NCI-H748 treated with DMSO at 0.1 percent for 48 hours (cell line): ENCODE data around the gene TMEM191B.
"Not testable (repeated sequence)": the region's sequence is repeated elsewhere in the genome, so short reads cannot be mapped to it uniquely, and the experiment has no call there.

Experiments
- DNase-seq: peaks from one replicate; lab custom pipeline; 2025; lab: John Stamatoyannopoulos, UW

The TMEM191B gene

DNA sequence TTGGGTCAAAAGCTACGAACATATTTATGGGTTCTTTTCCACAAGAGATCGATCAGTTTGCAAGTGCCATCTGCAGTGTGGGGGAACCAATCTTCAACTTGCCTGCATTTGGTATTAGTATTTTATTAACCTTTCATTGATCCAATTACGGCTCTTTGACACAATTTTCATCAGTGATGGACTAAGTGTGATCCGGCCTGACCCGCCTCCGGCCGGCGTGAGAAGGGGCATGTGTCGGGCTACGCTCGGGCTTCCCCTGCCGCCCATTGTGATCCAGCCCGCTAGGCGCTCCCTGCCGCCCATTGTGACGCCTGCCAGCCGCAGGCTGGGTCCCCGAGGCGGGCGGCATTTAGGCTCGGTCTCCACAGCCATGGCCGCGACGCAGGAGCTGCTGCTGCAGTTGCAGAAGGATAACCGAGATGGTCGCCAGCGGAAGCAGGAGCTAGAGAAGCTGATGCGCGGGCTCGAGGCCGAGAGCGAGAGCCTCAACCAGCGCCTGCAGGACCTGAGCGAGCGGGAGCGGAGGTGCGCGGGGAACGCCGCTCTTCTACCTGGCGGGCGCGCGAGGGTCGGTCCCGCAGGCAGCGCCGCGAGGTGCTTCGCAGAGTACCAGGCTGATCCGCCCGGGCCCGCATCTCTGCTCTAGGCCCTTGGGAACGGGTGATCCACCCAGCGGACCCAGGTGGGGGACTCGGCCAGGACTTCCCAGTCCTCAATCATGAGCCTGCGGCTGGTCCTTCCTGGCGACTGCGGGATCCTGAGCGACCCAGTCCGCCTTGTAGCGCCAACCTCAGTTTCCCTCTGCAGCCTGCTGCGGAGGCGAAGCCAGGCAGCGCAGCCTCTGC is at the start of gene TMEM191B:
TMEM191B (plus strand) TSS at position 51 of the 845 bp plus-strand sequence; CDS start at position 230, 179 bp downstream.
- DNase-seq = not testable (repeated sequence)

DNA sequence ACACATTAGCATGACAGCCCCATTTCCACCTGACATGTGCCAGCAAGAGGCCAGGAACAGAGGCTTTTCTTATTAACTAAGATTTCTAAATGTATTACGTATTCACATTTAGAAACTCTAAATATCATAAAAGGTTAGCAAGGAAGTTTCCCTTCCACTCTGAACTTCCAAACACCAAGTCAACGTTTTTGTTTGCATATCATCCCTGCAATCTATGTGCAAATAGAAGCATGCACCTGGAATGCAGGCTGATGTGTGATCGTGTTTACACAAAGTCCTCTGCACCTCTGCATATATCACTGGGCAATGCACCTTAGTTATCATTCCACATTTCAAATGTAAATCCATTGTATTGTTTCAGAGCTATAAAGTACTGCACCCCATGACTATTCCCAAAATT is 31.4 kb upstream of the TMEM191B start:
- DNase-seq = not testable (repeated sequence)

DNA sequence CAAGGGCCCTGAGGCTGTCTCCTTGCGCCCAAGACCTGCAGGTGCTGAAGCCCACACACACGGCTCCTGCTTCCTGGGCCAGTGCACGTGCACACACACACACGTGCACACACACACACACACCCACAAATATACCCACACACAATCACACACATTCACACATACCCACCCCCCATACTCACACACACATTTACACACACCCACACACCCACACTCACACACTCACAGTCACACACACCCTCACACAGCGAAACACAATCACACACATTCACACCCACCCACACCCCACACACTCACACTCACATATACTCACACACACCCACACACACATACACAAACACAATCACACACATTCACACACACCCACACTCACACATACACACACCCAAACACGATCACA is 16.3 kb upstream of the TMEM191B start:
- DNase-seq = not testable (repeated sequence)

DNA sequence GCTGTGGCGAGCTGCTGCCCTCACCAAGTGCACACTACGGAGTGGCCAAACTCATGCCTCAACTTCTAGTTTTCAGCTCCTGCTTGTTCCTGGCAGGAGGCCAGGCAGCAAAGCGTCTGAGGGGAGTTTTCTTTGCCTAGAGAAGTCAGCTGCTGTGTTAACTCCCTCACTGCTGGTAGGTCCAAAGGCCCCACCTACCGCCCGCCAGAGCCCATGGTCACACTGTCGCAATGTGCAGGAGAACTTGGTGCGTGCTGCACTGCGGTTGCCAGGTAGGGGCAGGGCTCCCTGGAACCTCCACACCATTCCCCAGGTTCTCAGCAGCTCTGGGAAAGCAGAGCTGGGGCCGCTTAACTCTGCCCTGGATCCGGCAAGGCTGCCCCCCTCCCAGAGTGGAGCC is 15.2 kb upstream of the TMEM191B start:
- not testable (repeated sequence) for DNase-seq

DNA sequence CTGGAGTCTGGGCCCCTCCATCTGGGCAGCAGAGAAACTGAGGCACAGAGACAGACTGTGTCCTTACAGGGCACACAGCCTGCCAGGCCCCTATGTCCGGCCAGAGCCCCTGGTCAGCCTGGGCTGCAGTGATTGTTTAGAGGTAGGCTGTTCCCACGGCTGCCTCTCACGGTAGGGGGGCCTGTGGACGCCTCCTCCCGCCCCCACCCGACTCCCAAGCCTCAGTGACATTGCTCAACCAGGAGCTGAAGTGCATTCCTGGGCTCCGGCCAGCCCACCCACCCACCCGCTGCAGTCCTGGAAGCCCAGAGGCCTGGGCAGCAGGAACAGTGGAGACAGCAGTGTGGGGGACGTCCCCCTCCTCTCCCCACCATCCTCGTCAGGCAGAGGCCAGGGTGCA is 14.1 kb upstream of the TMEM191B start:
- not testable (repeated sequence) for DNase-seq

DNA sequence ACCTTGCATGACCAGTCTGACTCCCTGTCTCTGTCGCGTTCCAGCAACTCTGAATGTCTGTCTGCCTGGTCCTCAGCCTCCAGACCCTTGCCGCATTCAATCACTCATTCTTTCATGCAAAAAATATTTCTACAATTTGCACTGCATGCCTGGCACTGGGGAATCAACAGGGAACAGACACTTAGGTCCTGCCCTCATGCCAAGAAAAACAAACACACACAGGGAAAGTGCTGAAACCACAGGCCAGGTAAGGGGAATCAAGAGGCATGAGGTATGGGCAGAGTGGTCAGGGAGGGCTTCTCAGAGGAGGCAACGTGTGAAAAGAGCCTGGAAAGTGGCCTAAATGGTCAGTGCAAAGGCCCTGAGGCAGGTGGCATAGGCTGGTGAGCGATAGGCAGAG is 9.5 kb upstream of the TMEM191B start, which contains the start of gene GGTLC3:
GGTLC3 (minus strand) TSS at position 101 of the 400 bp plus-strand sequence. CDS start 264 bp downstream, outside the sequence.
- DNase-seq = not testable (repeated sequence)

DNA sequence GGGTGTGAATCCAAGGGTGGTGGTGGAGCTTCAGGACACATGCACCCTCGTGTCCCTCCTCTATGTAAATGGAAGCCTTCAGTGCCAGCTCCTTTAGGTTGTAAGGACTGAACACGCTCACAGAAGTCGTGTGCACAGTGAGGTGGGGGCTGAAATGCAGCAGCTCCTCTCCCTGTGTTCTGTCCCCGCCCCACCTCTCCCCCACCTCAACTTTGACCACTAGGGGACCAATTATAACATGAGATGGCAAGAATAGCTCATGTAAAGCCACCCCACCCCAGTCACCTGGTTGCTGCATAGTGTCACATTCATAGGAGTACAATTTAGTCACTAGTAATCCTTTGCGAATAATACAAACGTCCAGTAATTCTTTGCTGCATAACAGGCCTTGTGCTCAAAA is 4.8 kb upstream of the TMEM191B start:
- not testable (repeated sequence) for DNase-seq

DNA sequence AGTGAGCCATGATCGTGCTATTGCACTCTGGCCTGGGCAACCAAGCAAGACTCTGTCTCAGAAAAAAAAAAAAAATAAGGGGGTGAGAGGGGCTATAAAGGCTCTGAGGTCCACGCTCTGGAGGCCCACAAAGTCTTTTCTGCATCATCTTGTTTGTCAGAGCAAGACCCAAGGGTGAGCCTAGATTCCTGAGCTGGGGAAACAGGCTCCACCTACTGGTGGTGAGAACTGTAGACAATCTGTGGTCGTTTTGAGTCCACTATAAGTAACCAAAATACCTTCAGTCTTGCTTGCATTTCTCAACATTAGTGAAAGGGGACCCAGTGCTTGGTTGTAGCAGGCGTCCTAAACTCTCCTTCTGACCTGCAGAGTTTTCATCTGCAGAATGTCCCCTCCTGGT is 4.3 kb upstream of the TMEM191B start:
- DNase-seq = not testable (repeated sequence)

DNA sequence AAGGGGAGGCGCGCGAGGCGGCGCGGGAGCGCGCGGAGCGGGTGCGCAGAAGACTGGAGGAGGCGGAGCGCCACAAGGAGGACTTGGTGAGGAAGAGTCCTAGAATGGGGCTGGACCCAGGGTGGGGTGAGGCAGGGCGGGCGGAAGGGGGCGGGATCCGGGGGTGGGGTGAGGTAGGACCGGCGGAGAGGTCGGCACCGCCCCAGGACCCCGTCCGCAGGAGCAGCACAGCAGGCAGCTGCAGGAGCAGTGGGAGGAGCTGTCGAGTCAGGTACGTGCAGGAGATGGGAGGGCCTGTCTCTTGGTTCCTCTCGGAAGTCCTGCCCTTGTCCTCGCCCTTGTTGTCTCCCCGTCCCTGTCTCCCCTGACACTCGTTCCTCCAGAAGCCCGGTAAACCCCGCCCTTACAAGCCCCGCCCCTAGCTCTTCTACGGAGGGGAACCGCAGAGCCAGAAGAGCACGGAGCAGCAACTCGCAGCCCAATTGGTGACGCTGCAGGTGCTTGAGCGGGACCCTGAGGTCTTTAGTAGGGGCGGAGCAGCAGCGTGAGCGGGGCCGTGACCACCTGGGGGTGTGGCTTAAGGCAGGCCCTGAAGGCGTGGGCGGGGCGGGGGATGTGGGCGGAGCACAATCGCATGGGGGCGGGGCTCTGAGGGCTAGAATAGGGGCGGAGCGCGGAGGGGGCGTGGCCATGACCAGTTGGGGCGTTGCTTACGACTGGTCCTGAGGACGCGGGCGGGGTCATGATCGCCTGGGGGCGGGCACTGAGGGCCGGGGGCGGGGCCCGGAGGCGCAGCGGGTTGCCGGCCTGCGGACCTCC is 1.2 kb downstream of the TMEM191B start:
- DNase-seq = not testable (repeated sequence)

DNA sequence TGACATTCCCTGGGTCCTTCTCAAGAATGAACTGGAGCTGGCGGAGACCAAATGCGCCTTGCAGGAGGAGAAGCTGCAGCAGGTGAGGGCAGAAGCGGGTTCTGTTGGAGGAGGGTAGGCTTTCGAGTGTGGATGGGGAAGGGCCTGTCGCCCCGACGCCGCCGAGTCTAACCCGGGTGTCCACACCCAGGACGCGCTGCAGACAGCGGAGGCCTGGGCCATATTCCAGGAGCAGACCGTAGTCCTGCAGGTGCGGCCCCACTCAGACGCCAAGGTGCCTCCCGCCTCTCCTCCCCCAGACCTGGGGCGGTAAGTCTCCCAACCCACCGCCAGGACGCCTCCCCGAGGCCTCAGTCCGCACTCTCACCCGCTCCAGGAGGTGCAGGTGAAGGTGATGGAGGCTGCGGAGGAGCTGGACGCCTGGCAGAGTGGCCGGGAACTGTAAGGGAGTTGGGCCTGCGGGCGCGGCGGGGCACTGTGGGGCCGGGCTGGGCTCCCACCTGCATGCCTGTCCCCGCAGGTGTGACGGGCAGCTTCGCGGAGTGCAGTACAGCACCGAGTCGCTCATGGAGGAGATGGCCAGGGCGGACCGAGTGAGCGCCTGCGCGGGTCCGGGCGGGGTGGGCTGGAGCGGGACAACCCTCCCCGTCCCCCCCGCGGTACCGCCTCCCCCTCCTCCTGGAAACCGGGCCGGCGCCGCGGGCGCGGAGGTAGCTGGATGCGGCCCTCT is 2.0 kb downstream of the TMEM191B start:
- not testable (repeated sequence) for DNase-seq

DNA sequence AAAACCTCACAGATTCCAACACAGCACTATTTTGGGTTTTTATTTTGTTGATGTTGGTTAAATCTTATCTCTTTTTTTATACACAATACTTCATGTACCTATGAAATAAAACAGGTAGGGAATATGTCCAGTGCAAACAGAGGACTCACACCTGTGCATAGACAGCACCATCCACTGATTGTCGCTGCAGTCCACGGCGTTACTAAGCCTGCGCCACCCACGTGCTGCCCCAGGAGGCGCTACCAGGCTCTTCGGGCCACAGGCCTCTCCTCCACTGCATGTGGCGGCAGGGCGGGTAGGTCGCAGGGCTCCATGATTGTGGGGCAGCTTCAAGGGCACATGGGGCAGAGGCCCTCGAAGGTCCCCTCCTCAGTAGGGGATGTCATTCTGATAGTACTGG is 6.0 kb downstream of the TMEM191B start:
- not testable (repeated sequence) for DNase-seq

DNA sequence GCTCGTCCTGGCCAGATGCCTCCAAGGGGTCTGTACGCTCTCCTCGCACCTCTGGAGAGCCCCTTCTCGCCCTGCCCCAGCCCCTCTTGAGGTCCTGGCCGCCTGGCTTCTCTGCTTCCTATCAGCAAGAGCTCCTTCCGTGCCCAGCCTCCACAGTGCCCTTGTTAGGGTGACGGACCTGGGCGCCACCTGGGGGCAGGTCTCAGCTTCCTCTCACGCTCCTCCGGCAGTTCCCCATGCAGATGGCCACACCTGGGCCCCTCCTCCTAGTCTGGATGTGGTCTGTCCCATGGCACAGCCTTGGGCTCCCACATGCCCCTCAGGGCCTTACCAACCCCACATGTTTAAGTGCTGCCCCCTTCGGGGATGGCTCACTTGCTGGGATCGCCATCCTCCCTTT is 6.7 kb downstream of the TMEM191B start:
- not testable (repeated sequence) for DNase-seq

DNA sequence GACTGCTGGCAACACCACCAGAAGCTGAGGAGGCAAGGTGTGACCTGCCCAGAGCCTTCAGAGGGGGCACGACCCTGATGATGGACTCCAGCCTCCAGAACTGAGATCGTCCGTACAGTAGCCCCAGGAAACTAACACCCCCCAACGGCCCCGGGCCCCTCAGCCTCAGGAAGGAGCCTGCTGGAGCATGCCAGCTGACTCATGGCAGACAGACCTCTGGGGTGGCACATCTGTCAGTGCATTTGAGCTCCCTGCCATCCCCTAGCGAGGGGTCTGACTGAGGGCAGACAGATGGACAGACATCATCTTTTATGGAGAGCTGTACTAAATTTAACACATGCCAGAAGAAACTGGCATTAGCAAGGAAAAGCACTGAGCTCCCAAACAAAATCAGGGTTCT is 12.4 kb downstream of the TMEM191B start:
- DNase-seq = not testable (repeated sequence)

DNA sequence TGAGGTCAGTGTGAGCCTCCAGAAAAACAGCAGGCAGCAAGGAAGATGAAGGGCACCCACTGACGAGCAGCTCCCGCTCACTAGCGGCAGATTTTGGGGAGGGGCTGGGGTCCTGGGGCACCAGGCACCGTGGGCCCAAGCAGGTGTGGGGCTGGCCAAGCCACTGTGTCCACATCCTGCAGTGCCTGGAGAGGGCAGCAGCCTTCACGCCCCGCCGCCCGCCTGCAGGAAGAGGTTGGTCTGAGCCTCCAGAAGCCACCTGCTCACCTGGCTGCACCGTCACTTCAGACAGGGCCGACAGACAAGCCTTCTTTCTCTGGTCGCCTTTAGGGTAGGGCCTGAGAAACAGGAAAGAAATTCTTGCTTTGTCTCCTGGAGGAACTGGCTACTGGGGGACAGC is 15.8 kb downstream of the TMEM191B start:
- DNase-seq = not testable (repeated sequence)

DNA sequence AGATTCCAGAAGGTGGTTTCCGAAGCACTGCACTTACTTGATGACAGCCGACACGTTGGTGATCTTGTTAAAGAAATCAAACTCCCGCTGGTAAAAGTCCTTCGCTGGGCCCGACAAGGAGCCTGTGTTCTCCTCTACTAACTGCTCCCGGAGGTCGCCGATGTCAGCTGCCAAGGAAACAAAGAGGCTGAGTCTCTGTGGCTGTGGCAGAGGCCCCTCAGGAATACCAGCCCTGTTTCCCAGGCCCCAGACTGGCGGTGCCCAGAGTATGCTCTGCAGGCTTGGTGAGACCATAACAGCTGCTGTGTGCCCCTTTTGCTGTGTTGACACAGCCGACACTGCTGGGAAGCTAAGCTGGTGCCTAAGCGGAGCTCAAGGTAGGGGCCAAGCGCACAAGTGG is 17.0 kb downstream of the TMEM191B start:
- DNase-seq = not testable (repeated sequence)

DNA sequence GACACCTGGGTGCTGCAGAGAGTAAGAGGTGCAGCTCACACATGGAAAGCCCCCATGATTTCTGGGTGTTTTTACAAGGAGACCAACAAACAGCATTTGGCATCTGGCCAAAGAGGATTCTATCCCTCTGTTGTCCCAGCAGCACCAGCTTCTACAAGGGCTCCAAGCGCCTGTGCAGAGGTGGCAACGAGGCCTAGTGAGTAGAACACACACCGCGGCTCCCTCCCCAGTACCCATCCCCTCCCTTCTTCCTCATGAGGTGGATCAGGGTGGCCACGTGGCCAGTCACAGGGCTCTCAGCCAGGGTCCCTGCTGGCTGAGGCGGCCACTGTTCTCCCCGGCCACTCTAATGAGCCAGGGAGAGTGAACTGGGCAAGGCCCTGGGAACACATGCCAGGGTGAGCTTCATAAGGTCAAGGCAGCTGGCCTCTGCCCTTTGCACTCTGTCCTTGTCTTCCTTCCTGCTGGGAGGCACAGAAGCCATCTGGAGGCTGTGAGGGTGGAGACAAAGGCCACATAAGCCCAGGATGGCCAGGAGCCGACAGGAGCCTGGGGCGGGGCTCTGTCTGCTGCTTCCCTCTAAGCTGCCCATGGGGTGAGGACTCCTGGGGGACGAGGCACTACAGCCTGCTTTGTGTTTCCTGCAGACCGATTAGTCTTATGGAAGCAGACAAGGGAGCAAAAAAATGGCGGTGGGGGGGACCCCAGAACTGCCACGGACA is 22.0 kb downstream of the TMEM191B start:
- DNase-seq = not testable (repeated sequence)

DNA sequence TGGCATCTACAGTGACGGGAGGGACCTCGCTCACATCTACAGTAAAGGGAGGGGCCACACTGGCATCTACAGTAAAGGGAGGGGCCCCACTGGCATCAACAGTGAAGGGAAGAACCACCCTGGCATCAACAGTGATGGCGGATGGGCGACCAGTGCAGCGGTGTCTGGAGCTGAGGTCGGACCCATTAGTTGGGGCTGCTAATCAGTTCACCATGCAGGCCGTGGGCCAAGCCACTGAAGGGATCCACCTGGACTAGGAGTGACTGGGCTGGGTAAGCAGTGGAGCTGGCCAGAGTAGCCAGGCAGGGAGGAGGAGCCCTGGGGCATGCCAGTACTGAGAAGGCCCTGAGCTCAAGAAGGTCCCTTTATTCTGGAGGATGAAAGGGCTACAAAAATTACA is 23.4 kb downstream of the TMEM191B start:
- DNase-seq = not testable (repeated sequence)

DNA sequence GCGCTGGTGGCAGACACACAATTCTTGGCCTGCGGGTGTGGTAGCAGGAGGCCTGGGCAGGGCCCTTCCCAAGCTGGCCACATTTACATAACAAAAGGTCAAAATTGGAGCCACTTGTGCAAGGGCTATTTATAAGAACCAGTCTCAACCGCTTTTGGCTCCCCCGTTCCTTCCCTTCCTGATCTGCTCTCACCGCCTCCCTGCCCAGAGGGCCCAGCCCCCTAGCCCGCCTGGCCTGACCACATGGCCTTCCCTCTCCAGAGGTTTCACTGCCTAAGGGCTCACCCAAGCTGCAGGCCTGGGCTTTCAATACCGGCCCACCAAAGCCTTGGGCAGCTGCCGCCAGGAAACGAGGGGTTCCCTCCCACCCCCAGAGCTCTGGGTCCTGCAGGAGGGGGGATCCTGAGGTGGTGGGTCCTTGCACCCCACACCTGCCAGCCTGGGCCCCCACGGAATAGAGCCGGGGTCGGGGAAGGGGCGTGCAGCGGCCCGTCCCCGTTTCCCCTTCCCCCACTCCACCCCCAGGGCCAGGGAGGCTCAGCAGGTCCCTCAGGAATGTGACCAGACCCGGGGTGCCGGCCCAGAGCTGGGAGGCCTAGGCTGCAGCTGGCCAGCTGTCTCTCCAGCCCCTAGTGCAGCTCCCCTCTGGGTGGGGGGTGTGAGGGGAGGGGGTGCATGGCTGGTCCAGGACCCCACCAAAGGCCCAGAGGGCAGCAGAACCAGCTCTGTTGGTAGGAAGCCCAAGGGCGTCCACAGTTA is 25.4 kb downstream of the TMEM191B start:
- not testable (repeated sequence) for DNase-seq

DNA sequence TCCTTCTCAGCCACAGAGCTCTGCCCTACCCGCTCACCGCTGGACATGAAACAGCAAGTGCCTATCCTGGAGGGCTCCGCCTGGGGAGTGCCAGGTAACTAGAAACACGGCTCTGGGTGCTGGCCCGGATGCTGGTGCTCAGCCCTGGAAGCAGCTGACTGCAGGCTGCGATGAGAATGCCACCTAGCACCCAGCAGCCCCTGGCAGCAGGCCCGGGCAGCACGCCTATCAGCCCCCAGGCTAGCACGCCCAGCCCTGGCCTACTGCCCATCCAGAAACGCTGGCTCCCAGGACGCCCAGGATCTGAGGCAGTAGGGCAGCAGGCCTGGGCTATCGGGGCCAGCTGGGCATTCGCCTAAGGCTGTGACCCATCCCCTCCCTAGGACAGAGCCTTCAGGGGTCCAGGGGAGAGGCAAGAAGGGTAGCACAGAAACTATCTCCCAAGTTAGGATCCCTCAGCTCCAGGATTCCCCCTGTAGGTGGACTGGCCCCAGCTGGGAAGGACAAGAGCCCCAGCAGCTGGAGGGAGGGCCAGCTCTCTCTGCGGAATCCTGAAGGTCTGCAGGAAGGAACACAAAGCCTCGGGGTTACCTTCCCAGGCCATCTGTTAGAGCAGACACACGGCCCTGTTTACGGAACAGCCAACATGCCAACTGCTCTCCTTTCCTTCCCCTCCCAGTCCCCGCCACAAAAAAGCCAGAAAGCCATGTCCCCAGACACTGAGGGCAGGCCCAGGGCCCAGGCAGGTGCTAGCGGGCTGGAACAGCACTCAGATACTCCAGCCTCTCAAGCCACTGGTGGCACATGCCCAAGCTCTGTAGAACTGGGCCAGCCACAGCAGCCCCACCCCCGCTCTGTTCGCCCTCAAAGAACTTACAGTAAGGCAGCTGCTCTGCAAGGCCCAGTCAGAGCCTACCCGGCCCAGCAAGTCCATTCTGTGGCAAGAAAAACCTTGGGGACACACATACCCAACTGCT is 27.0 kb downstream of the TMEM191B start:
- not testable (repeated sequence) for DNase-seq
